H1 (cell line): Measurements from ENCODE around the gene DMBX1. TPM values are rescaled to one million over a fixed set of nuclear protein-coding genes. Genes with fewer than 3 reads are reported as not detected.

ENCODE experiments used
- polyA plus RNA-seq, 7 experiments: library from polyadenylated mRNA; depleted of rRNA in 3 of 7; stranded (reverse) in 5 of 7; unstranded in 2 of 7; fragments of >200 nt in 5 of 7; fragments of 200-250 nt in 2 of 7; gene quantifications; 1 replicate in 5 of 7; 2 replicates in 1 of 7; 4 replicates in 1 of 7; pipeline versions ENCODE4 v1.2.1 to v1.2.3, GENCODE V29; 2011 to 2013; ENCODE audit warnings: missing spikeins in 2 of 7, mixed read lengths in 2 of 7
- total RNA-seq: library from RNA; stranded (reverse); fragmentation: NEBNext Ultra II Directional; extraction: Animal tissue kit (Norgen Biotek cat#: 25700); gene quantifications from 2 replicates; pipeline ENCODE4 v1.2.1, GENCODE V29; 2021
- TF ChIP-seq, protein P1 (sequence below): IDR thresholded peaks from 2 replicates; pipeline ENCODE4 v1.6.1; 2012; ENCODE audit warnings: low read length, inconsistent platforms

DMBX1 gene
- total and polyA plus RNA-seq, 2 of the 8 experiments (the other 6 are each of a cell fraction or from before 2014, with no cell fraction given) = 0.23 to 0.30 TPM

DNA sequence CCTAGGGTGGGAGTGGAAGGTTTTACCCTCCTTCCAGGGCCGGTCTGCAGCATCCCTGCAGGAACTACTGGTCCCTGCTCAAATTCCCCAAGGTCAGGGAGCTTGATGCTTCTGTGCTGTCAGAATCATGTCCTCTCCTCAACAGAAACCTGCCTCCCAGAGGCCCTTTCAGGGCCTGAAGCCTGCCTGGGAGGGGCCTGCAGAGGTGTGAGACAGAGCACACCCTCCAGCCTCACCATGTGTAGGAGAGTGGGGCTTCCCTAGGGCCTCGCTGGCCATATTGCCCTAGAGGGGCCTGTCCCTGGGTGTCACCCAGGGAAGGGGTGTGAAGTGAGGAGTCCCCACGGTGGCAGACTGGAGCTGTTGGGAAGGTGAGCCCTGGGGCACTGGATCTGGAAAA is 40.7 kb downstream of the DMBX1 start (continued):
- TF ChIP-seq, protein P1, sequence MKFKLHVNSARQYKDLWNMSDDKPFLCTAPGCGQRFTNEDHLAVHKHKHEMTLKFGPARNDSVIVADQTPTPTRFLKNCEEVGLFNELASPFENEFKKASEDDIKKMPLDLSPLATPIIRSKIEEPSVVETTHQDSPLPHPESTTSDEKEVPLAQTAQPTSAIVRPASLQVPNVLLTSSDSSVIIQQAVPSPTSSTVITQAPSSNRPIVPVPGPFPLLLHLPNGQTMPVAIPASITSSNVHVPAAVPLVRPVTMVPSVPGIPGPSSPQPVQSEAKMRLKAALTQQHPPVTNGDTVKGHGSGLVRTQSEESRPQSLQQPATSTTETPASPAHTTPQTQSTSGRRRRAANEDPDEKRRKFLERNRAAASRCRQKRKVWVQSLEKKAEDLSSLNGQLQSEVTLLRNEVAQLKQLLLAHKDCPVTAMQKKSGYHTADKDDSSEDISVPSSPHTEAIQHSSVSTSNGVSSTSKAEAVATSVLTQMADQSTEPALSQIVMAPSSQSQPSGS = no peak
